Measurements from ENCODE around the gene RAB8B. TPM values are rescaled to one million over a fixed set of nuclear protein-coding genes. Genes with fewer than 3 reads are reported as not detected.

The RAB8B gene
- total RNA-seq, 4 donors from 2014 or later = 7.2 to 33.4 (median 14.3) TPM

DNA sequence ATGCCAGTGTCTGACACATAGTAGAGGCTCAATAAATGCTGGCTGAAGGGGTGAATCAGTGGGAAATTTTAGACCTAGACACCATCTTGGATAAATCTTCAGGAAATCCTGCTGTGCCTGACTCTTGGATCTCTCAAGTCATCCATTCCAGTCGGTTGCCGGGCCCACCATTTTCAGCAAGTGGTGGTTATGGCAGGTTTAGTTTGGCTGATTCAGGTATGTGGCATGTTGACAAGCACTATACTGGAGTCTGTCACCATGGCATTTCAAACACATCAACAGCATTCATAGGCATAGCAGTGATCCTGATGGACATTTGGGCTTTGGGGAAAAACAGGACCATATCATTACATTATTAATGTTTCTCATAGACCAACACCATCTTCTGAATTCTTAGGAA is 62.3 kb downstream of the RAB8B start:
- H3K27me3 ChIP-seq = no peaks in the 10 kb centered on the region
- no peak for DNase-seq
- no peaks in the 10 kb centered on the region for H3K36me3 ChIP-seq
- TF ChIP-seq POLR2A (IDR thresholded peaks at IDR 0.05) (no peak), CTCF (IDR thresholded peaks at IDR 0.05 in 4 of 5, conservative IDR thresholded peaks at IDR 0.05 in 1 of 5) (no peak)
- H3K27ac ChIP-seq = no peak overlapping the region
- H3K9me3 ChIP-seq = no peaks in the 10 kb centered on the region
- no peak for ATAC-seq
- intact Hi-C loops (cut with DNase I; ENCODE audit: low total_unique reads) (no loop called here), in situ Hi-C loops (cut with MboI; ENCODE audit: low sequenced_read_pairs in 4 of 4) (no loop called here)
- H3K4me3 ChIP-seq = no peak overlapping the region
- peaks cover 2 to 15% of the 10 kb centered on the region in 2 donors for H3K4me1 ChIP-seq

DNA sequence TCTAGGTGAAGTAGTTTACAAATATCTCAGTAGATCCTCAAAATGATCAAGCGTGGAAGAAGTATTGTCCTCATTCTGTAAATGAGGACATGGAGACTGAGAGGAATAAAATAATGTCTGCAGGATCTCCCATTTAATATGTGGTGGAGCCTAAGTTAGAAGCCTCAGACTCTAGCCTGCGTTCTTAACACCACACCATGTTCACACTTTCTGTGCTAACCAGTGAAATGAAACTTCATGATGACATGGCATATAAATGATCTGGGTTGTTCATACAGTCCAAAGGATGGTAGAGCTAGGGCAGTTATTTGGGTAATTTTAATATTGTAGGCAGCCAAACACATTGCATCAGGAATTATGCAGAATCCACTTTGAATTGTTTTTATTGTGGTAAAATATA is 62.9 kb downstream of the RAB8B start:
- Histone ChIP-seq H3K4me3 (no peak overlapping the region), H3K36me3 (no peaks in the 10 kb centered on the region), H3K4me1 (peaks cover 0 to 11% of the 10 kb centered on the region in 2 donors), H3K9me3 (no peaks in the 10 kb centered on the region), H3K27ac (no peak overlapping the region), H3K27me3 (no peaks in the 10 kb centered on the region)
- ATAC-seq (no peak), DNase-seq (no peak)
- intact Hi-C loops (cut with DNase I; ENCODE audit: low total_unique reads) = no loop called here
- in situ Hi-C loops (cut with MboI; ENCODE audit: low sequenced_read_pairs in 4 of 4) = no loop called here
- TF ChIP-seq POLR2A (IDR thresholded peaks at IDR 0.05) (no peak), CTCF (IDR thresholded peaks at IDR 0.05 in 4 of 5, conservative IDR thresholded peaks at IDR 0.05 in 1 of 5) (no peak)

DNA sequence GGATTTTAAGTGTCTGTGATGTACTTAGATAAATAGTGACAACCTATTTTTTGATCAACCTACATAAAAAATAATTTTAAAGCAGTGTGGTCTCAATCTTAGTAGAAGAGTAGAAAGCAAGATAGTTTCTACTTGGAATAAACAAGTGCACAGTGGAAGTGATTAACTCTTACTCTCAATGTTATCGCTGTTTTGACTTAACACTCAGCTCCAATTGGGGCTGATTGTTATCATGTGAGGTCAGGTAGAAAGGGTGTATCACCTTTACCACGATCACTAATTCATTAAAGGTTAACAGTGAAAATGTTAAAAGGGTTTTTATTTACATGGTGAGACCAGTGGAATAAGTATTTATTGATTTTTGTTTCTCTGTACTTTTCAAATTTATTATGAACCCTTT is 65.6 kb downstream of the RAB8B start:
- Histone ChIP-seq H3K36me3 (peaks cover 0 to 7% of the 10 kb centered on the region in 2 donors), H3K27me3 (no peaks in the 10 kb centered on the region)
- in situ Hi-C loops (cut with MboI; ENCODE audit: low sequenced_read_pairs in 4 of 4) = no loop called here

DNA sequence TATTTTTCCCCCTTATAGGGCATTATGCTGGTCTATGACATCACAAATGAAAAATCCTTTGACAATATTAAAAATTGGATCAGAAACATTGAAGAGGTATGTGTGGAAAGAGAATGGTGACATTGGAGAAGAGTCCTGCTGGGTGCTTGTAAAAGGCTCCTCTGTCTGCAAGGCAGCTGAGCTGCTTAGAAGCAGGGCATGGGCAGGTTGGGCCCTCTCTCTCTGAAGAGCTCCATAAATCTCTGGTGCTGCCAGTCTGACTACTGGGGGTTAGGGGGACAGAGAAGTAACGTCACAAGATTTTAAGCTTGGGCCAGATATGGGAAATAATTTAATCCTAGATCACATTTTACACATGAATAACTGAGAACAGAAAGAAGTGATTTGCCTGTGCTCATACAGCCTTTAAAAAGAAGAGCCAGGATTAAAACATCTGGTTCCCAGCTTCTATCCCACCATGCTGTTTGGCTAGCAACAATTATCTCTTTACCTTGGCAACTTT is 66.1 kb downstream of the RAB8B start:
- in situ Hi-C loops (cut with MboI; ENCODE audit: low sequenced_read_pairs in 4 of 4) = no loop called here
- H3K27me3 ChIP-seq = no peaks in the 10 kb centered on the region
- TF ChIP-seq POLR2A (IDR thresholded peaks at IDR 0.05) (no peak), CTCF (IDR thresholded peaks at IDR 0.05 in 4 of 5, conservative IDR thresholded peaks at IDR 0.05 in 1 of 5) (no peak)
- no peak overlapping the region for H3K27ac ChIP-seq
- H3K36me3 ChIP-seq = peaks cover 0 to 13% of the 10 kb centered on the region in 2 donors
- DNase-seq (no peak), ATAC-seq (no peak)
- intact Hi-C loops (cut with DNase I; ENCODE audit: low total_unique reads) = no loop called here
- H3K9me3 ChIP-seq = no peaks in the 10 kb centered on the region
- H3K4me1 ChIP-seq = peaks cover 0 to 5% of the 10 kb centered on the region in 2 donors
- H3K4me3 ChIP-seq = no peak overlapping the region

More for the DNA sequence above, 65.6 kb downstream of the RAB8B start:
- peaks cover 0 to 5% of the 10 kb centered on the region in 2 donors for H3K4me1 ChIP-seq
- H3K4me3 ChIP-seq = no peak overlapping the region
- no peak overlapping the region for H3K27ac ChIP-seq
- DNase-seq (no peak), ATAC-seq (no peak)
- H3K9me3 ChIP-seq = no peaks in the 10 kb centered on the region
- TF ChIP-seq CTCF (IDR thresholded peaks at IDR 0.05 in 4 of 5, conservative IDR thresholded peaks at IDR 0.05 in 1 of 5) (no peak), POLR2A (IDR thresholded peaks at IDR 0.05) (no peak)
- intact Hi-C loops (cut with DNase I; ENCODE audit: low total_unique reads) = no loop called here
